Transverse colon (tissue), 4 donors: Measurements from ENCODE around the gene AMIGO1. TPM values are rescaled to one million over a fixed set of nuclear protein-coding genes. Genes with fewer than 3 reads are reported as not detected.

ENCODE experiments used
- DNase-seq: peaks from one replicate; pipeline ENCODE4 v3.0.0-alpha.2; 2019
- H3K27ac ChIP-seq, 4 donors: fragments of 200-600 bp; sonication (generic); 2 replicates each; pipeline ENCODE4 v1.5.1; 2016 to 2018; ENCODE audit warnings: inconsistent platforms in 4 of 4
- H3K27me3 ChIP-seq: fragments of 200-600 bp; sonication (generic); 2 replicates; pipeline ENCODE4 v1.5.1; 2017; ENCODE audit warnings: inconsistent platforms
- H3K36me3 ChIP-seq, 4 donors: fragments of 200-600 bp; sonication (generic); 2 replicates each; pipeline ENCODE4 v1.5.1; 2017 to 2019; ENCODE audit warnings: inconsistent platforms in 4 of 4
- H3K4me1 ChIP-seq, 4 donors: fragments of 200-600 bp; sonication (generic); 2 replicates each; pipeline ENCODE4 v1.5.1; 2017 to 2020; ENCODE audit warnings: inconsistent platforms in 4 of 4
- H3K4me3 ChIP-seq, 4 donors: fragments of 200-600 bp; sonication (generic); 1 replicate in 1 of 4; 2 replicates in 3 of 4; pipeline versions ENCODE4 v1.5.1 to v1.6.1; 2017 to 2019; ENCODE audit warnings: inconsistent platforms in 4 of 4
- H3K9me3 ChIP-seq, 2 donors: fragments of 200-600 bp; sonication (generic); 2 replicates each; pipeline ENCODE4 v1.5.1; 2017 to 2019; ENCODE audit warnings: inconsistent platforms in 2 of 2
- EP300 ChIP-seq: sonication (generic); formaldehyde crosslinking; IDR thresholded peaks from one replicate; pipeline ENCODE4 v1.6.1; 2017; ENCODE audit warnings: antibody characterized with exemption, low read depth
- POLR2A ChIP-seq: fragments of 450-650 bp; IDR thresholded peaks from one replicate; pipeline ENCODE4 v1.6.1; 2016; ENCODE audit warnings: antibody characterized with exemption, mild to moderate bottlenecking, moderate library complexity
- POLR2AphosphoS5 ChIP-seq, 3 donors: sonication (generic); formaldehyde crosslinking; IDR thresholded peaks; one replicate each; pipeline ENCODE4 v1.6.1; 2016; ENCODE audit warnings: antibody characterized with exemption in 3 of 3
- WGBS, 2 donors: methylation state at CpG; one replicate each; pipeline ENCODE4 v1.1.5; 2018; ENCODE audit warnings: low coverage in 1 of 2; 5-methylcytosine and 5-hydroxymethylcytosine counted together
- in situ Hi-C, 4 donors: fragments of 200-750 bp; cut with MboI; loops; one replicate each; pipeline versions ENCODE4 v1.15.0 to v1.15.1; 2017; ENCODE audit warnings: low sequenced_read_pairs in 3 of 4, low pct_ligation_motif_present in 1 of 4, low pct_unique_long_range_greater_than_20kb in 1 of 4
- intact Hi-C: fragments of 100-400 bp; cut with DNase I; formaldehyde crosslinking; loops from one replicate; pipeline ENCODE4 v1.15.1; 2023; ENCODE audit warnings: low total_unique reads
- total RNA-seq, 4 donors: library from RNA; depleted of rRNA; stranded (reverse); fragments of >200 nt; gene quantifications; one replicate each; pipeline ENCODE4 v1.1.0, GENCODE V29; 2016
- TF ChIP-seq, protein P1 (sequence below), 5 experiments: fragments of 200-600 bp in 3 of 5; fragments of 450-650 bp in 2 of 5; sonication (generic) in 3 of 5; IDR thresholded peaks; 1 replicate in 2 of 5; 2 replicates in 3 of 5; pipeline ENCODE4 v1.5.1; 2016 to 2017; ENCODE audit warnings: antibody characterized with exemption in 5 of 5, inconsistent platforms in 3 of 5, mild to moderate bottlenecking in 2 of 5, moderate library complexity in 1 of 5

AMIGO1 gene
- total RNA-seq, 4 donors from 2014 or later, result 0.60 to 8.1 (median 3.5) TPM

DNA sequence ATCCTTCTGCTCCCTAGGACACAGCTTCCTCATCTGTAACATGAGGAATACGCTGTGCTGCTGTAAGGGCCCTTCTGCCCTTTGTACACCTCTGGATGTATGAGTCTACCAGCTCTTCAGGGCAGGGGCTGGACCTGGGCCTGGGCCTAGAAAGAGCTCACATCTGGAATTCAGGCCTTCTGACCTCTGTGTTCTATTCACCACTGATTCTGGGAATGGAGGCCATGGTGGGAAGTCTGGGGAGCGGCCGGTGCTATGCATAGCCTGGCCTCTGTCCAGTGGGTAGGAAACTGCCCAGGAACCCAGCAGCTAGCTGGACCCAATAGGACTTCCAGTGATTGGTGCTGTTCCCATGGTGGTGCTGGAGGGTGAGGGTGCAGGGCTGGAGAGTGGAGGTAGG lies 19.2 kb upstream of the AMIGO1 start:
- in situ Hi-C loops, result loop anchor here in 1 of 4 donors (25.0 kb wide), 1 partner anchor 459 kb away; the partner anchor contains the start of gene AHCYL1

DNA sequence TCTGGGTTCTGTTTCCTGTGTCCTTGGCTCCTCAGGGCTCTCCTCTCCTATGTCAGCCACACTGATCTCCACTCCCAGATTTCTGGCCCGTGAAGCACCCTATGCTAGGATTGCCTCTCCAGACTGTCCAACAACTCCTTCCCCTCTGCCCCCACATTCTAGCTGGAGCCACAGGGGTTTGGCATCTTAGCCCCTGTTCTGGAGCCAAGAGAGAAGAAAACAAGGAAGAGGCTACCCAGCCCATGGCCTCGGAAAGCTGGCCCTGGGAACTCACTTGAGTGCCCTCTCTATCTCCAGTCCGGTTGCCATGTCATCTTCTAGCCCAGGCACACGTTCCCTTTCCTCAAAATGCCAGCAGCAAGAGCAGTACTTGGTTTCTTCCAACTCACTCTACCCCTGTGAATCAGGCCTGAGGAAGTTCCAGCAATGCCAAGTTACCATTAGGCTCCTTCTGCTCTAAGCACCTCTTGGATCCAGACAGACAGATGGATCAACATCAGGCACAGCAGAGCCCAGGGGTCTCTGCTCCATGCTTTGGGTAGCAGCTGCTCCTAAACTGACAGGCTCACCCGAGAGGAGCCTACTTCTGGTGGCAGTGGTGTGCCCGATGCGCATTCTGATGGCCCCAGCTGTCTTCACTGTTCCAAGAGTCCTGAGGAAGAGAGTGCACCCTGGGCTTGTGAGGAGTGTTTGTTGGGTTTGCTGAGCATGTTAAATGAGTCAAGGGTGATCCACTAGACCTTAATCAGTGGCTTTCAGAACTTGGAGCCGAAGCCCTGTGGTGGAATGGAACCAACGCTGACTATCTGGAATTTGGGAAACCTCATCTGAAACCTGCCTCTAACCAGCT lies 18.5 kb upstream of the AMIGO1 start:
- no peak overlapping the region for H3K4me3 ChIP-seq
- no peak for DNase-seq
- no peak overlapping the region for H3K27ac ChIP-seq
- no peaks in the 10 kb centered on the region for H3K9me3 ChIP-seq
- 85% methylated on average over 9 of the region's 9 CpGs; no CpG with 5 or more reads in 1 of the 2 donors for WGBS, 2 donors
- in situ Hi-C loops, result loop anchor here in 1 of 4 donors (25.0 kb wide), 1 partner anchor 459 kb away; the partner anchor contains the start of gene AHCYL1
- H3K36me3 ChIP-seq, result no peaks in the 10 kb centered on the region
- no peaks in the 10 kb centered on the region for H3K27me3 ChIP-seq
- H3K4me1 ChIP-seq, result peaks cover 4 to 15% (median 7%) of the 10 kb centered on the region in 4 donors
- TF ChIP-seq POLR2A (no peak), POLR2AphosphoS5 (IDR thresholded peaks at IDR 0.05) (no peak), EP300 (no peak)
- TF ChIP-seq, protein P1, sequence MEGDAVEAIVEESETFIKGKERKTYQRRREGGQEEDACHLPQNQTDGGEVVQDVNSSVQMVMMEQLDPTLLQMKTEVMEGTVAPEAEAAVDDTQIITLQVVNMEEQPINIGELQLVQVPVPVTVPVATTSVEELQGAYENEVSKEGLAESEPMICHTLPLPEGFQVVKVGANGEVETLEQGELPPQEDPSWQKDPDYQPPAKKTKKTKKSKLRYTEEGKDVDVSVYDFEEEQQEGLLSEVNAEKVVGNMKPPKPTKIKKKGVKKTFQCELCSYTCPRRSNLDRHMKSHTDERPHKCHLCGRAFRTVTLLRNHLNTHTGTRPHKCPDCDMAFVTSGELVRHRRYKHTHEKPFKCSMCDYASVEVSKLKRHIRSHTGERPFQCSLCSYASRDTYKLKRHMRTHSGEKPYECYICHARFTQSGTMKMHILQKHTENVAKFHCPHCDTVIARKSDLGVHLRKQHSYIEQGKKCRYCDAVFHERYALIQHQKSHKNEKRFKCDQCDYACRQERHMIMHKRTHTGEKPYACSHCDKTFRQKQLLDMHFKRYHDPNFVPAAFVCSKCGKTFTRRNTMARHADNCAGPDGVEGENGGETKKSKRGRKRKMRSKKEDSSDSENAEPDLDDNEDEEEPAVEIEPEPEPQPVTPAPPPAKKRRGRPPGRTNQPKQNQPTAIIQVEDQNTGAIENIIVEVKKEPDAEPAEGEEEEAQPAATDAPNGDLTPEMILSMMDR (IDR thresholded peaks at IDR 0.05), result no peak
- intact Hi-C loops, result no loop called here

More for the DNA sequence above, 19.2 kb upstream of the AMIGO1 start:
- Histone ChIP-seq H3K27me3 (no peaks in the 10 kb centered on the region), H3K27ac (no peak overlapping the region), H3K4me1 (peaks cover 4 to 15% (median 7%) of the 10 kb centered on the region in 4 donors), H3K4me3 (no peak overlapping the region), H3K9me3 (no peaks in the 10 kb centered on the region), H3K36me3 (no peaks in the 10 kb centered on the region)
- no peak for TF ChIP-seq POLR2A
- no peak for DNase-seq
- intact Hi-C loops, result no loop called here
- WGBS, 2 donors, result 94% methylated on average over 3 of the region's 3 CpGs; no CpG with 5 or more reads in 1 of the 2 donors

DNA sequence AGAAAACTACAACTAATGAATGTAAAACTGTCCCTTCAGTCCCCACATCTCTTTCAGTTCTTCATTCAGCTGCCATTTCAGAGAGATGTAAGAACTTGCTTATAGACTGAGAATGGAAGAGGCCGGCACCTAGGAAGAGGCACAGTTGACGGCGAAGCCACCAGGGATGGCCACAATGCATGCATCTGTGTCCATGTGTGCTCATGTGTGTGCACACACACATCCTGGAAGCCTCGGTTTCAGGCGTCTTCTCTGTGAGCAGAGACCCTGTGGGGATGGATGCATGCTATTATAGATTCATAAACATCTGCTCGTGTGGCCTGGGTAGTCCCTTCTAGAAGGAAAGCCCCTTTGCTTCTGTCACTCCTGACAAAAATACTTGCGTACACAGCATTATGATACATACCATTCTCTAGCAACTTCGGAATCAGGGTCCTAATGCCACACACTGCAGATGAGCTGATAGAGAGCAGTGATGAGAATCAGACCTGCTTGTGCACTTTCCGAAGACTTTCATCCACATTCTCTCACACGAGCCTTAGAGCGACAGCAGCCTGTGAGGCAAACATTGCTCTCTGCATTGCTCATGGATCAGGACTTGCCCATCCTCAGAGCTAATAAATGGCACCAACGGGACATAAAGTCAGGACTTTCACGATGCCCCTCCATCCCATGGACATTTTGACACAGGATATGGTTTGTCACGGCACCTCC lies 17.7 kb upstream of the AMIGO1 start:
- intact Hi-C loops, result no loop called here
- Histone ChIP-seq H3K9me3 (no peaks in the 10 kb centered on the region), H3K4me3 (no peak overlapping the region), H3K27me3 (no peaks in the 10 kb centered on the region), H3K4me1 (peaks cover 0 to 7% (median 1%) of the 10 kb centered on the region in 4 donors), H3K27ac (no peak overlapping the region), H3K36me3 (no peaks in the 10 kb centered on the region)
- DNase-seq, result no peak
- in situ Hi-C loops, result loop anchor here in 1 of 4 donors (25.0 kb wide), 1 partner anchor 460 kb away; the partner anchor contains the start of gene AHCYL1
- TF ChIP-seq POLR2AphosphoS5 (IDR thresholded peaks at IDR 0.05), result no peak
- TF ChIP-seq, protein P1 (IDR thresholded peaks at IDR 0.05), result no peak
- 70 to 81% methylated on average over 3 to 14 of the region's 14 CpGs for WGBS, 2 donors

DNA sequence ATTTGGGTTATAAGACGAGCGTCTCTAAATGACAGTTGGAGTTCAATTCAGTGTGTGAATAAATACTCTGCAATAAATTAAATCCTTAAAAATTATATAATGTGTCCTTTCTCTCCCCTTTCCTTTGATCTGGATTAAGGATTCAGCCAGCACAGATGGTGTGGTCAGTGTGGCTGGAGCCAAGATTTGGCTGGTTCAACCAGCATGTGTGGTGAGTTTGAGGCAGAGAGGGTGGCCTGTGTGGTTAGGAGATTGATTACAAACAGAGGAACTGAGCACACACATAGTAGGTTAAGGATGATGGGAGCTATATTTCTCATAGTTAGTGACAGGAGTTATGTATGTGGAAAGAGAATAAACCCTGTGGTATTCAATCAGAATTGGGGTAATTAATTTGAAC lies 14.2 kb upstream of the AMIGO1 start:
- Histone ChIP-seq H3K27ac (no peak overlapping the region), H3K4me1 (no peaks in the 10 kb centered on the region), H3K27me3 (peaks cover 6% of the 10 kb centered on the region), H3K9me3 (no peaks in the 10 kb centered on the region), H3K4me3 (no peak overlapping the region), H3K36me3 (no peaks in the 10 kb centered on the region)
- no peak for DNase-seq
- 85 to 96% methylated on average over 2 of the region's 2 CpGs for WGBS, 2 donors
- TF ChIP-seq, protein P1 (IDR thresholded peaks at IDR 0.05), result no peak
- TF ChIP-seq POLR2AphosphoS5 (IDR thresholded peaks at IDR 0.05) (no peak), POLR2A (no peak), EP300 (no peak)
- intact Hi-C loops (no loop called here), in situ Hi-C loops (no loop called here)
